ENCODE data around the gene PRPSAP2.

PRPSAP2 gene

DNA sequence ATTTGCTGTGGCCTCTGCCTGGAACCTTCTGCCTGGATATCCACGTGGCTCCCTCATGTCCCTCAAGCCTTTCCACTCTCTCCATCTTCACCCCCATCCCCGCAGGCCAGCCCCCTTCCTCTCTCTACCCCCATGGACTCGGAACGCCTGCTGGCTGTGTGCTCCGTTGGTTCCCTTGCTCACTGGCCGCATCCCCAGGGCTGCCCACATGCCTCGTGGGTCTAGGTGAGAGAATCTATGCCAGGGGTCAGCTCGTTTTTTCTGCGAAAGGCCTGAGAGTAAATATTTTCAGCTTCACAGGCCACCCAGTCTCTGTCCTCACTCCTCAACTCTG, 106.1 kb downstream of the PRPSAP2 start:
- no peak for DNase-seq

DNA sequence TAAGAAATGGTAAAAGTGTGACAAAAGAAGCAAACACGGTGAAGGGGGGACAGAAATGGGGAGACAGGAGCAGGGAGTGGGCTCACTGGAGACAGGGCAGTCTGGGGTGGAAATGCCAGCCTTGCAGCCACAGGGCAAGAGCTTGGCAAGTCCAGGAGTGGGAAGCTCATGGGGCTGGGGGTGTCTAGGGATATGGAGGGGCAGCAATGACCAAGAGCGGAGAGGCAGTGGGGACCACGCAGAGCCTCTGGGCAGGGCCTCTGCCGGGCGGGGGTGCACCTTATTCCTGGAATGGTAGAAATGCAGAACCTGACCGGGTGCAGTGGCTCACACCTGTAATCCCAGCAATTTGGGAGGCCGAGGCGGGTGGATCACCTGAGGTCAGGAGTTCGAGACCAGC, 106.6 kb downstream of the PRPSAP2 start:
- DNase-seq, result no peak

DNA sequence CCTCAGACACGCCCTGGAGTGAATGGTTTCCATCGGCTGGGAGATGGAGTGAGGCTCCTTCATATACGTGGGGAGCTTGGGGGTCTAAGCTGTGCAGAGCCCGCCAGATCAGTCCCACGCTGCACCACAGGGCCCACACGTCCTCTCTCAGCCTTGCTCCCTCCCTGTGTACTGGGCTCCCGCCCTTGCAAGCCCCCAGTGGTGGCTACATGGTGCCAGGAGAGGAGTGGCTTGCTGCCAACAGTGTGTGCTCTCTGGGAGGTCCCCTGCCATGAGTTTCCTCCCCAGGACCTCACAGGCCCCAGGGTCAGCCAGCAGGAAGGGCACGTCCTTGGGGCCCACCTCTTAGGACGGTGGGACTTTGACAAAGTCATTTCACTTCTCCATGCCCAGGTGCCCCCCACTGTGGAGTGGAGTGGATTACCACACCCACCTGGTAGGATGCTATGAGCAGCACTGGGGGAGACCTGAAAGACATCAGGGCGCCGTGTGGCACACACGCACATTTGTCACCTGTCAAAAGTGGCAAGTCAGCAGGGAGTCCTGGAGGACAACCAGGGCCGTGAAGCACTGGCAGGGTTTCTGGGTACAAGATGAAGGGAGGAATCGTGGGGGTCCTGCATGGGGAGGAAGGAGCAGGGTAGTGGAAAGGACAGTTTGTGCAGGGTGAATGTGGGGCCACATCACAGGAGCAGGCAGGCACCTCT, 107.8 kb downstream of the PRPSAP2 start:
- no peak for DNase-seq

DNA sequence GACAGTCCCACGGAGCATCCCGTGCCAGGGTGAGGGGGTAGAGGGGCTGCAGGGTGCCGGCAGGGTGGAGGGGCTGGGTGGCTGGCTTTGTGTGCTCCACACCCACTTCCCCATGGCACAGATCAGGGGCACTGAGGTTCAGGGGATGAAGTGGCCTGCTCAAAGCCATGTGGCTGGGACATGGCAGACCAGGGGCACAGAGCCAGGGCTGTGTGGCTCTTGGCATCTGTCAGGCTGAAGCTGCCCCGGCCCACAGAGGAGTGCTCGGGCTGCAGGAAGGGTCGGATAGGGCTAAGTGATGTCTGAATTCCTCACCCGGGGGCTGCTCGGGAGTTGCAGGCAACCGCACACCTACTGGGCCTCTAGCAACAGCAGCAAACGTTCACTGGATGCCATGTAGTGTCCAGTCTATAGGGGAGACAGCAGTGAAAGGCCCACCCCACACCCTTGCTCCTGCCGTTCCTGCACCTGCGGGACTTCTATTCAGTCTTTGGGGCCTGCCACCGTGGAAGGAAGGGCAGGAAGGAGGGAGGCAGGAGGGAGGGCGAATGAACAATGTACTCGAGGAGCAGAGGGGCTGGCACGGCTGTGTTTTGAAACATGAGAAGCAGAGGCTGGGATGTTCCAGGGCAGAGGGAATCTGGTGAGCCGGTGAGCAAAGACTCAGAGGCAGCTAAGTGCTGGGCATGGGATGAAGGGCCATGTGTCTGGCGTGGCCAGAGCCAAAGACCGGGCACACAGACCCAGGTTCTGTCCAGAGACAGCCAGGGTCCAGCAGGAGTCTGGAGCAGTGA, 109.1 kb downstream of the PRPSAP2 start:
- no peak for DNase-seq

DNA sequence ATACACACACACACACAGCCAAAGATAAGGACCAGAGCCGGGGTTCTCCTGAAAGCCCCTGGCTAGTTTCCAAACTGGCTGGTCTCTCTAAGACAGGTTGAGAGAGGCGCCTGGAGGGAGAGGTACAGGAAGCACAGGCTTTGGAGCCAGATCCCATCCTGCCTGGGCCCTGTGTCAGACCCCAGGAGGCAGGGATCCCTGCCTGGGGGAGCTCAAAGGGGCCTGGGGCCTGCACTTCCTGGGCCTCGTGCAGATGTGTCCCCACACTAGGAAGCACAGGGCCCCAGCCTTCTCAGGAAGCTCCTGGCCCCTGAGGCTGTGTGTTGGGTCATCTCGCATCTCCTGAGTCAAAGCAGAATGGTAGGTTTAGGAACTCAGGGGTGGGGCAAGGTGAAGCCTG, 110.0 kb downstream of the PRPSAP2 start:
- no peak for DNase-seq

DNA sequence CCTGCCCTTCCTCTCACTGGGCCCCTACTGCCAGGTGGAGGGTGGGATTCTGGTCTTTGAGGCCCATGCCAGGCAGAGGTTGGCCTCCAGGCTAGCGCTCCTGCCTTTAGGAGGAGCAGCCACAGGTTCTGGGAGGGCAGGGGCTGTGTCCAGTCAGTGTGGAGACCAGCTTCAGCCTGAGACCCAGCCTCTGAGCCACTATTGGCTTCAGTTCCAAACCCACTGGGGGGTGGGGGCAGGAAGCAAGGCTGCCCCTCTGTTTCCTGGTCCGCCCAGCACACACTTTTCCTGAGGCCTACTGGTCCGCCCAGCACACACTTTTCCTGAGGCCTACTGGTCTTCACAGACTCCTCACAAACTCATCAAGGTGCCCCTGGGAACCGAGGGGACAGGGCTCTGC, 110.4 kb downstream of the PRPSAP2 start:
- no peak for DNase-seq

DNA sequence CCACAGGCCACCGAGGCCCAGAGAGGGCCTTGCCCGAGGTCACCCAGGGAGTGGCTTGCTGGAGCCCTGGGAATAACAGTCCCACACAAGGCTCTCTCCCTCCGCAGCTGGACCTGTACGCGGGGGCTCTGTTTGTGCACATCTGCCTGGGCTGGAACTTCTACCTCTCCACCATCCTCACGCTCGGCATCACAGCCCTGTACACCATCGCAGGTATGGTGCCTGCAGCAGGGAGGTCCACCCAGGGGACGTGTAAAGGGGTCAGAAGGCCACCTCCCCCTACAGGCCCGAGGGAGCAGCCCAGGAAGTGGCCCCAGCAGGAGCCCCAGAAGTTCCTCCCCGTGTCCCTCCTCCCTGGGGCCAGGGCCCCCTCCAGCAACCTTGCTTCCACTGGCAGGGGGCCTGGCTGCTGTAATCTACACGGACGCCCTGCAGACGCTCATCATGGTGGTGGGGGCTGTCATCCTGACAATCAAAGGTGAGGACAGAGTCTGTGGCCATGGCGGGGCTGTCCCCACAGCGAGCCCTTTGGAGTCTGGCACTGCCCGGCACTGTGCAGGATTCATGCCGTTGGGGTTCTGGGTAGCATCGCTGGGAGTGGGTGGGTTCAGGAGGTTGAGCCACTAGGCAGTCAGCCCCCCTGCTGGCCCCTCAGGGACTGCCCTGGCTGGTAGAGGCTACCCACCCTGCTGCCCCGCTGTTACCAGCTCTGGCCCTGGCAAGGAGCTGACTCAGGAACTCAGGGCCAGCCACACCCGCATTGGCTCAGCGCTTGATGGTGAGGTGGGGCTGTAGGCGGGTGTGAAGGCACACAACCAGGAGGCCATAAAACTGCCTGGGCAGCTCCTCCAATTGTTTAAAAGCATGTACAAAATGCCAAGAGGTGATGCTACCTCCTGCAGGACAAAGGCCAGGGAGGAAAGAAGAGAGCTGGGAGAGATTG, 111.3 kb downstream of the PRPSAP2 start:
- DNase-seq, result no peak

DNA sequence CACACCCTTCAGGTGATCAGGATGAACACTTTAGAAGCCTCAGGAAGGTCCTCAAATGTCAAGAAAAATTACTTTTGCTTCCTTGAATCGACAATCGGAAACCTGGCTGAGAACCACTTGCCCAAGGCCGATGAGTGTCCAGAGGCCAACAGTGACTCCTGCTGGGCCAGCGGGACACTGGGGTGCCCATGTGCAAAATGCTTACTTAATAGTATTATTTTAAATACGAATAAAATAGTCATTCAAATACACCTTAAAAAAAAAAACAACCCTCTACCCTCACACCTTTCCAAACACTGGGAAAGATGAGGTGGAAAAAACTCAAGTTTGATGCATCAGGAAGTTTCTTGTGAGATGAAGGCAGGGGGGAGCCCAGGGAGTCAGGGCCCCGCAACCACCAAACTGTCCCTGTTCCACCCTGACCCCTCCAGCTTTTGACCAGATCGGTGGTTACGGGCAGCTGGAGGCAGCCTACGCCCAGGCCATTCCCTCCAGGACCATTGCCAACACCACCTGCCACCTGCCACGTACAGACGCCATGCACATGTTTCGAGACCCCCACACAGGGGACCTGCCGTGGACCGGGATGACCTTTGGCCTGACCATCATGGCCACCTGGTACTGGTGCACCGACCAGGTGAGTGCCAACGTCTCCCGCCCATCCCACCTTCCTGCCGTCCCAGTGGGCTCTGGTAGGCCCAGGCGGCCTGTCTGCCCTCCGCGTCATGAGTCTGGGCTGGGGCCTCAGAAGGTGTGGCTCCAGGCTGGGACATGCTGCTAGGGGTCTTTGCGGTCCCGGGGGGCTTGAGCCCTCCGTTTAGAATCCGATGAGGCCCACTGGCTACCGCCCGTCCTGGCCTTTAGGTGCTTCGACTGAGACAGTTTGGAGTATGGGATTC, 112.9 kb downstream of the PRPSAP2 start:
- DNase-seq, result no peak

DNA sequence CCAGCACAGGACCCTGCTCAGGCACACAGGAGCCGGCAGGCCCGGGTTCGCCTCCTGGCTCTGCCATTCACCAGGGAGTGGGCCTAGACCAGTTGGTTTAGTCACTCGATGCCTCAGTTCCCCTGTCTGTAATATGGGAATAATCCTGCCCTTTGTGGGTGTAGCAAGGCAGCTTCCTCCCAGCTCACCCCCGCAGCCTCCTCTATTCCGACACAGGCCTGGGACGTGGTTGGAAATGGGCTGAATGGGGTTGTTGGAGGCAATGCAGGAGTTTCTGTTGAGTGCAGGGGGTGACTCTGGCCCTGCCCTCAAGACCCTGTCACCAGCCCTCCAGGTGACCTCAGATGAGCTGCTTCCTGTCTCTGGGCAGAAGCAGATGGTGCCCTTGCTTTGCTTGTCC, 113.9 kb downstream of the PRPSAP2 start:
- no peak for DNase-seq

DNA sequence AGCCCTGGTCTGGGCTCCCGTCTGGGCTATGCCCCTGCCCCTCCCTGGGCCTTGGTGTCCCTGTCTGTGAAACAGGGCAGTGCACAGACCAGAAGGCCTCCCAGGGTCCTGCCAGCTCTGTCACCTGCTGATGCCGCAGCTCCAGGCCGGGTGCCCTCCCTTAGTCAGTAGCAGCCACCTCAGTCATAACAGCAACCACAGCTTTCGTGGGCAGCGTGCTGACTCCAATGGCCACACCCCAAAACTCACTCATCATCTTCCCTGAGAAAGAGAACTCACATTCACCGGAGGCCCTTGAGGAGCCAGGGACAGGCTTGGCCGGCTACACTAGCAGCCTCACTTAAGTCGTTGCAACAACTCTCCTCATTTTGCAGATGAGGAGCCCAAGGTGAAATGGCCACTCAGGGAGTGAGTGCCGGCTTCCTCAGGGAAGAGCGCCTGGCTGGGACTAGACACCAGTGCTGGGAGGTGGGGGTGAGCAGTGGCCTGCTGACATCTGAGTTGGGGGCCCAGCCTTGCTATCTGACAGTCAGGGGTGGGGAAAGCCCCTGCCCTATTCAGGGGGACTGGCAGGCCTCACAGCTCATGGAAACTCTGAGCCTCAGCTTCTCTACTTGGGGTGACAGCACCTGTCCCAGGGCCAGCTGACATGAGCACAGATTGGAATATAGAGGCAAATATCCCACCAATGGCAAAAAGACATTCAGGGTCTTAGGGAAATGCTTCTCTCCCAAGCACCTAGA, 116.6 kb downstream of the PRPSAP2 start:
- no peak for DNase-seq

DNA sequence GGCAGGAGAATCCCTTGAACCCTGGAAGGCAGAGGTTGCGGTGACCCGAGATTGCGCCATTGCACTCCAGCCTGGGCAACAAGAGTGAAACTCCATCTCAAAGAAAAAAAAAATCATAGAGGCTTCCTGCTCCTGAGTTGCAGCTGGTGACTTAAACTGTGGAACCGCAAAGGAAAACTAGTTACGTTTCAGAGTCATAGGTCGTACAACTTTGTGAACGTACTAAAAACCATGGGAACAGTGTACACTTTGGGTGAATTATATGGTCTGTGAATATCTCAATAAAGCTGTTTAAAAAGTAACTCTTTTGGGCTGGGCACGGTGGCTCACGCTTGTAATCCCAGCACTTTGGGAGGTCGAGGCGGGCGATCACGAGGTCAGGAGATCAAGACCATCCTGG, 117.7 kb downstream of the PRPSAP2 start:
- no peak for DNase-seq

DNA sequence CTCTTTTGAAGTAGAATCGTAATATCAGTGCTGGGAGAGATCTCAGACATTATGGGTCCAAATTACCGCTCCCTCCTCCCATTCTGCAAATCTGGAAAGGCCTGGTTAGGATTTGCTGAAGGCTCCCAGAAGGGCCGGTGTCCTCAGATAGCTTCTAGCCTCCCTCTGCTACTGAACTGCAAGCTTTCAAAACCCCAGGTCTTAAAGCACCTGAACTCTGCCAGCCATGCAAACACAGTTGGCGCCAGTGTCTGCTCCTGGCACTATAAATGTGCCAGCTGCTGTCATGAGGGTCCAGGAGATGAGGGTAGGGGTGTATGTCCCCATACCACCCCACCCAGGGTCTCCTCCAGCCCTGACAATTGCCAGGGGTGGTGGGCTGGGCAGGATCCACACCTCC, 118.3 kb downstream of the PRPSAP2 start:
- DNase-seq, result no peak

DNA sequence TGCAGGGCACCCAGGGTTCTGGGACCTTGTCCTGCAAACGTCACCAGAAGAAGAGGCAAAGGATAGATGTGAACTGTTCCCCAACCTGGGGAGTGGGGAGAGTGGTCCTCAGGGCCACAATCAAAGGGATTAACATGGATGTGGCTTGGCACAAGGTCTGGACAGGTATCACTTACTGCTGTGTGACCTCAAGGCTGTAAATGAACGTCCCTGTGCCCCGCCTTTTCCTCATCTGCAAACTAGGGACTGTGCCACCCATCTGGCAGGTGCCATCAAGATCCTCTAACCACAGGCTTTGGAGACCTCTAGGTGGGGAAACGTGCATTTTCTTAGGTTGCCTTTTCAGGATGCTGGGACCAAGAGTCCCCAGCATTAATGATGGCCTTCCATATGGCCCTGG, 119.1 kb downstream of the PRPSAP2 start:
- no peak for DNase-seq

DNA sequence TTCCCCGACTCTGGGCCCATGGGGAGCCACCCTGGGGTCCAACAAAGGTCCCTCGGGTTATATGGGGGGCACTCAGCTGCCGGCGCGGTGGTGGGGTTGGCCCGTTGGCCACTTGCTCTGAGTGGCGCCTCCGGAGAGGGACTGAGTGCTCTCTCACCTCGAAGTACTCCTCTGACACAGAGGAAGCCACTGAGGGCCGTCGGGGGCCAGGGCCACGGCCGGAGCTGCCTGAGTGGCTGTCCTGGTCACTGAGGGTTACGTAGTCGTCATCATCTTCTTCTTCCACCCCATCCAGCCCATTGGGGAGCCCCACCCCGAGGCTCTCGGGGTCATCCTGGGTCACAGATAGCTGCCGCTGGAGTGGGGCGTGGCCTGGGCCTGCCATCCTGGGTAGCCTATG, 119.7 kb downstream of the PRPSAP2 start:
- DNase-seq, result no peak

DNA sequence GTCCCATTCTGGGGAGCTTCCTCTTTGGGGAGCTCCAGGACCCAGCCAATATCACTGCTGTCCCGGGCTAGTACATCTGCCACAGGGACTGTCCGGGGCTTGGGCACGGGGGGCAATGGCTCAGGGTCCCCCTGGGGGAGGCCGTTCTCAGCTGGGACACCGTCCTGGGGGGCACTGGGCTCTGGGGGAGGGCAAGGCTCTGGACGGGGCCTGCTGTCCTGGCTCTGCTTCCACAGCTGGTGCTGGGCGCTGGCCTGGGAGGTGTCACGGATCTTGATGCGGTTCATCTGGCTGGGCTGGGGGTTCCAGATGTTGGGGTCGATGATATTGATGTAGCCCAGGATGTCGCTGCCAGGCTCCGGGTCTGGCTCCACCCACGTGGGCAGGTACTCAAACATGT, 120.1 kb downstream of the PRPSAP2 start:
- DNase-seq, result no peak

DNA sequence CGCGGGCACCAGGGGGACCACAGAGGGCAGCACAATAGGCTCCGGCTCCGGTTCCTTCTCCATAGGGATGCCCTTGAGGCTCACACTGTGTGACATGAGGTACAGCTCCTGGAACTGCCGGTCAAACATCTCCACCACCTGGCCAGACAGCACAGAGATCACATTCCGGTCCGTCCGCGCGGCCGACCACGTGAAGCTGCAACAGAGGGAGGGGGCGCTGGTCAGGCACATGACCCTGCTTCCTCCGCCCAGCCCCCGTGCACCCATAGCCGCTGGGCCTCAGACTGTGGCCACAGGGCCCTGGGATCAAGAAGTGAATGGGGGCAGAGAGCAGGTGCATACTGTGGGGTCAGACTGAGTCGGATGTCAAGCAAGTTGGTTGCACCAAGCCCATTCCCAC, 120.7 kb downstream of the PRPSAP2 start:
- DNase-seq, result no peak

All from CD4-positive, alpha-beta T cell treated with Interleukin-10 for 1 hour (primary cell).